Stimulated activated CD8-positive, alpha-beta memory T cell treated with anti-CD3 and anti-CD28 coated beads, Interleukin-7, amount 100 ng/mL, for 48 hours (primary cell): ENCODE data around the gene LINC00237.

Experiments
- DNase-seq, 2 donors: peaks; one replicate each; pipeline ENCODE4 v3.0.0-alpha.2; 2020; ENCODE audit warnings: low read depth in 1 of 2; ENCODE audit errors: extremely low read depth in 1 of 2

Gene LINC00237

DNA sequence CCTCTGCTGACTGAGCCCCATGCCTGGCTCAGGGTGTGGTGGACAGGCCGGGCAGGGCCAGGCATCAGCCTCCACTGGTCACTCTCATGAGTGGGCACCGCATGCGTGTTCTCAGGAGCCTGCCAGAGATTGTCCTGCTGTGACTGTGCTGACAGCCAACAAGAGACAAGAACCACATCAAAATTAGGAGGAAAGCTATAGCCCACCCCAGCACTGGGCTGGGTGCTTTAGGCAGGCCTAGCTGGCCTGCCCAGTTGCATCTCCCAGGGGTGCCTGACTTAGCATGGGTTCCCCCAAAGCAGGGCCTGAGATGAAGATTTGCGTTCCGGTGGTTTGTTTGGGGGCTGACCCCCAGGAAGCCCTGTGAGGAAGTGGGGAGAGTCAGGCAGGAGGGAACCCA, 53.9 kb downstream of the LINC00237 start:
- DNase-seq: no peak

DNA sequence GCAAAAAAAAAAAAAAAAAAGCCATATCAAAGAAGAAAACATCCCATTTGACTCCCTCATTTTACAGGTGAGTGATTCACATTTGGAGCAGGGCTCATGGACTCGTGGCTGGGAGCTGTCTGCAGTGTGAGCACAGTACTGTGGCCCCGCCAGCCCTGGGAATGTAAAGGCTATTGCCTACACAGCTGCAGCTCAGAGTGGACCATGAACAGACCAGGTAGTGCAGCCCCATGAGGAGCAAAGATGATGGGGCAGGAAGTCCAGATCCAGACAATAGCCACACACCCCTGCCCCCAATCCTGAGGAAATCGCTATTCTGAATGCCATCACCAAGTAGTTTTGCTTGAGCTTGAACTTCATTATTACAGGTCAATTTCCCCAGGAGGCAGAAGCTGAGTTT, 55.4 kb downstream of the LINC00237 start:
- no peak for DNase-seq

DNA sequence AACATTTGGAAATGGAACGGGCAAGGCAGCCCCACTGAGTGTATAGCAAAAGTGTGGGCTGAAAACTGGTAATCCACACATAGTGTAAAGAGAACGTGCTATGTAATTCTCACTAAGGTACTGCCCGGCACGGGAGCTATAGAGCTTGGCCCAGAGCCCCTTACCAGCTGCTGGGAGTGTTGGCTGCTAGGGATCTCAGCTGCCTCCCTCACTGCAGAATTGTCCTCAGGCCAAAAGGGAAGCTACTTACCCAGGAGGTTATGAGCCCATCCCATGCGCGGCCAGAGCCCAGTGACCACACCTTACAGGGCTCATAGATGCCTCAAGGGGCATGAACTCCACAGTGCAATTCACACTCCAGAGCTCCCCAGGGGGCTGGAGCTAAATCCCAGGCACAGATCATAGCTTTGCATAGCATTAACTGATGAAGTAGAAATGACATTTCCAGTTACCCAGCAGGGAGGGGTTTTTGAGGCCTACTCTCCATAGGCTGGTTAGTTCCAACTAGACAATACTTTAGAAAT, 56.8 kb downstream of the LINC00237 start:
- no peak for DNase-seq

DNA sequence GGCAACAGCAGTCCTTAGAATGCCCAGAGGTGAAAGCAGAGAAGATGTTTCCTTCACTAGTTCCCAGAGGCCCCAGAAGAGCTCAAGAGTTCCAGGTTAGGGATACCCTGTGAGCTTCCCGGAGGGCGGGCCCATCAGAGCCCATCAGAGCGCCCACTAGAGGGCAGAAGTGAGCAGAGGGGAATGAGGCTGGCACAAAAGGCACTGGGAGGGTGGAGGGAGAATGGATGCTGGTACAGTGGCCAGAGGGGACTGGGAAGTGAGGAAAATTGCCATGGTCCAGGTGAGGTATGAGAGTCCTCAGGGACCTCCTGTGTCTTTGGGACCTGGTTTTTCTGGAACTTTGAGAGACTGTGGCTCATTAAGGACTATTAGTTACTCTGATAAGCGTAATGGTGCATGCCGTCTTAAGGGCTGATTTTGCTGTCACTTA, 57.3 kb downstream of the LINC00237 start:
- DNase-seq: peak; percentile 2 to 21

DNA sequence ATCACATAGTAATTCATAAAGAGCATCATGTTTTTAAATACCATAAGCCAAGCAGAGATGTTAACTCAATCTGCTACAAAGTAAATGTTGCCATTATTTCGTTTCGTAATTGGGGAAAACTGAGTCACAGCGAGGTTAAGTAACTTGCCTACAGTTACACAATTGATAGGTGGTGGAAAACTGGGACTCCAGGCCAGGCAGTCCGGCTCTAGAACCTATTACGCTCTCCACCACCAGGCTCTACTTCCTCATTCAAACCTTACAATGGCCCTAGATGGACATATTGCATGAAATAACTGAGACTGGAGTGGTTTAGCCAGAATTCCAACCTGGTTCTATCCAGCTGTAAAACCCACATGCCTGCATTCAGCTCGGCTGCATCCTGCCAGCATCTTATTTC, 58.2 kb downstream of the LINC00237 start:
- no peak for DNase-seq

DNA sequence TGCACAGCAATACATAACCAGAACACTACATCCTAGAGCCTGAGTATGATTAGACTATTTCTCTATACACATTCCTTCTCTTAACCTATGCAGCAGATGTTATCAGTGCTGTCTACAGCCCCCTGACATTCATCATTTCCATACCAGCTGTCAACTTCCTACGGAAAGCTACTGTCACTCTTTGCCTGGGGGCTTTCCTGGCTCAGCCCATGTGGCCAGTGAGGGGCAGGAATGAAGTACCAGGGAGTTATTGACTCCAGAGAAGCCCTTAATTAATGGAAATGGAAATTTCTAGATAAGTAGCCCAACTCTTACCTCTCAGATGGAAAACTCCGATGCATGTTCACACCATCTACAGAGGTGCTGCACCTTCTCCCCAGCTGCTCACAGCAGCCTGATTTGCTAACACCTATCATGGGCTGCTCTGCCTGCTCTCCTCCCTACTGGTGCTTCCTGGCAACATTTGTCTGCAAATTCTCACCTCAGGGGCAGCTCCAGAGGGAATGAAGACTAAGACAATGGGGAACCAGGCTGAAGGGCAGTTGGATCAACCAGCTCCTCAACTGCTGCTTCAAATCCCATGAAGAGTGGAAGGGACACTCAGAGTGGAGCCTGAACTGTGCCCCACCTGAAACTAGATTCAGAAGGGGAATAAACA, 59.6 kb downstream of the LINC00237 start:
- DNase-seq: no peak
